ENCODE data around the gene ADNP. TPM values are rescaled to one million over a fixed set of nuclear protein-coding genes. Genes with fewer than 3 reads are reported as not detected.

Gene ADNP
- total RNA-seq, 1 experiment from 2014 or later, result 106 TPM

- TF ChIP-seq NFE2L1 (CRISPR knock-in tag; IDR thresholded peaks at IDR 0.05) (no peak), PRRX2 (CRISPR knock-in tag; IDR thresholded peaks at IDR 0.05) (no peak), GRHL2 (CRISPR knock-in tag; IDR thresholded peaks at IDR 0.05; ENCODE audit: insufficient replicate concordance, severe bottlenecking) (no peak), NFYB (CRISPR knock-in tag; conservative IDR thresholded peaks at IDR 0.05; ENCODE audit: low read depth) (no peak), USF1 (CRISPR knock-in tag; IDR thresholded peaks at IDR 0.05) (no peak), CREB1 (CRISPR knock-in tag; IDR thresholded peaks at IDR 0.05) (no peak), GABPB1 (CRISPR knock-in tag; IDR thresholded peaks at IDR 0.05) (no peak), ZBTB21 (CRISPR knock-in tag; IDR thresholded peaks at IDR 0.05; ENCODE audit: borderline replicate concordance) (no peak), FOXK1 (CRISPR knock-in tag; IDR thresholded peaks at IDR 0.05) (no peak), ELF4 (CRISPR knock-in tag; IDR thresholded peaks at IDR 0.05; ENCODE audit: low read depth) (no peak)
- TF ChIP-seq, protein P1, sequence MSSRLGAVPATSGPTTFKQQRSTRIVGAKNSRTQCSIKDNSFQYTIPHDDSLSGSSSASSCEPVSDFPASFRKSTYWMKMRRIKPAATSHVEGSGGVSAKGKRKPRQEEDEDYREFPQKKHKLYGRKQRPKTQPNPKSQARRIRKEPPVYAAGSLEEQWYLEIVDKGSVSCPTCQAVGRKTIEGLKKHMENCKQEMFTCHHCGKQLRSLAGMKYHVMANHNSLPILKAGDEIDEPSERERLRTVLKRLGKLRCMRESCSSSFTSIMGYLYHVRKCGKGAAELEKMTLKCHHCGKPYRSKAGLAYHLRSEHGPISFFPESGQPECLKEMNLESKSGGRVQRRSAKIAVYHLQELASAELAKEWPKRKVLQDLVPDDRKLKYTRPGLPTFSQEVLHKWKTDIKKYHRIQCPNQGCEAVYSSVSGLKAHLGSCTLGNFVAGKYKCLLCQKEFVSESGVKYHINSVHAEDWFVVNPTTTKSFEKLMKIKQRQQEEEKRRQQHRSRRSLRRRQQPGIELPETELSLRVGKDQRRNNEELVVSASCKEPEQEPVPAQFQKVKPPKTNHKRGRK (CRISPR knock-in tag; IDR thresholded peaks at IDR 0.05; ENCODE audit: borderline replicate concordance), result no peak
- TF ChIP-seq, protein P2, sequence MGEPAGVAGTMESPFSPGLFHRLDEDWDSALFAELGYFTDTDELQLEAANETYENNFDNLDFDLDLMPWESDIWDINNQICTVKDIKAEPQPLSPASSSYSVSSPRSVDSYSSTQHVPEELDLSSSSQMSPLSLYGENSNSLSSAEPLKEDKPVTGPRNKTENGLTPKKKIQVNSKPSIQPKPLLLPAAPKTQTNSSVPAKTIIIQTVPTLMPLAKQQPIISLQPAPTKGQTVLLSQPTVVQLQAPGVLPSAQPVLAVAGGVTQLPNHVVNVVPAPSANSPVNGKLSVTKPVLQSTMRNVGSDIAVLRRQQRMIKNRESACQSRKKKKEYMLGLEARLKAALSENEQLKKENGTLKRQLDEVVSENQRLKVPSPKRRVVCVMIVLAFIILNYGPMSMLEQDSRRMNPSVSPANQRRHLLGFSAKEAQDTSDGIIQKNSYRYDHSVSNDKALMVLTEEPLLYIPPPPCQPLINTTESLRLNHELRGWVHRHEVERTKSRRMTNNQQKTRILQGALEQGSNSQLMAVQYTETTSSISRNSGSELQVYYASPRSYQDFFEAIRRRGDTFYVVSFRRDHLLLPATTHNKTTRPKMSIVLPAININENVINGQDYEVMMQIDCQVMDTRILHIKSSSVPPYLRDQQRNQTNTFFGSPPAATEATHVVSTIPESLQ (CRISPR knock-in tag; IDR thresholded peaks at IDR 0.05), result no peak
- TF ChIP-seq, protein P3, sequence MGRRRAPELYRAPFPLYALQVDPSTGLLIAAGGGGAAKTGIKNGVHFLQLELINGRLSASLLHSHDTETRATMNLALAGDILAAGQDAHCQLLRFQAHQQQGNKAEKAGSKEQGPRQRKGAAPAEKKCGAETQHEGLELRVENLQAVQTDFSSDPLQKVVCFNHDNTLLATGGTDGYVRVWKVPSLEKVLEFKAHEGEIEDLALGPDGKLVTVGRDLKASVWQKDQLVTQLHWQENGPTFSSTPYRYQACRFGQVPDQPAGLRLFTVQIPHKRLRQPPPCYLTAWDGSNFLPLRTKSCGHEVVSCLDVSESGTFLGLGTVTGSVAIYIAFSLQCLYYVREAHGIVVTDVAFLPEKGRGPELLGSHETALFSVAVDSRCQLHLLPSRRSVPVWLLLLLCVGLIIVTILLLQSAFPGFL (CRISPR knock-in tag; IDR thresholded peaks at IDR 0.05; ENCODE audit: borderline replicate concordance), result no peak
These were observed 36.0 kb downstream of the ADNP start (continued) for GRCh38 chr20:50895111-50895830.

DNA sequence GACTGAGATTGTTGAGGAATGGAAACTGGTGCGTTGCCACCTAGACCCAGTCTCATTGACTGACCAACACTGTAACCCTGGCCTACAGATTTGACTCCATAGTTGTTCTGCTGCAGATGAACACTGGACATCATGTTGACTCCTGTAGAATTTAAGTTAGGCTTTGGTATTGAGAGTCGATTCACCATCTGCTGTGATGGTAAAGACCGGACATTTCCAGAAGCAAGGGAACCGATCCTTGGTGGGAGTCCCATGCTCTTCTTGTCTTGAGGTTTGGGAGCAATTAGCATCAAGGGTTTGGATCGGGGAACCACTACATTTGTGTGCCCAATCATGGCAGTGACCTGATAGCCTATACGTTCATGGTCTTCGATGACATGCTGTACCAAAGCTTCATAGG is 37.6 kb downstream of the ADNP start:
- no peaks in the 10 kb centered on the region; the same call in 1 of the 2 replicates for H3K4me1 Mint-ChIP-seq
- no peaks in the 10 kb centered on the region for H3K27me3 Mint-ChIP-seq (ENCODE audit: low read depth)
- ChIA-PET POLR2A (no interaction called here), CTCF (no interaction called here)
- H3K36me3 Mint-ChIP-seq, result peaks cover 86% of the 10 kb centered on the region
- no peak for DNase-seq (ENCODE audit: low spot score)
- ATAC-seq, result no peak
- H3K4me3 Mint-ChIP-seq, result no peak overlapping the region
- H3K9me3 Mint-ChIP-seq, result no peaks in the 10 kb centered on the region
- H3K27ac Mint-ChIP-seq, result no peak overlapping the region
- TF ChIP-seq ZNF532 (CRISPR knock-in tag; IDR thresholded peaks at IDR 0.05; ENCODE audit: borderline replicate concordance) (no peak), NR1H2 (CRISPR knock-in tag; IDR thresholded peaks at IDR 0.05) (no peak), SOX15 (CRISPR knock-in tag; IDR thresholded peaks at IDR 0.05) (no peak), ZMAT4 (CRISPR knock-in tag; IDR thresholded peaks at IDR 0.05) (no peak), ATF1 (CRISPR knock-in tag; IDR thresholded peaks at IDR 0.05) (no peak), OVOL2 (CRISPR knock-in tag; IDR thresholded peaks at IDR 0.05; ENCODE audit: borderline replicate concordance) (no peak)
- TF ChIP-seq, protein P4, sequence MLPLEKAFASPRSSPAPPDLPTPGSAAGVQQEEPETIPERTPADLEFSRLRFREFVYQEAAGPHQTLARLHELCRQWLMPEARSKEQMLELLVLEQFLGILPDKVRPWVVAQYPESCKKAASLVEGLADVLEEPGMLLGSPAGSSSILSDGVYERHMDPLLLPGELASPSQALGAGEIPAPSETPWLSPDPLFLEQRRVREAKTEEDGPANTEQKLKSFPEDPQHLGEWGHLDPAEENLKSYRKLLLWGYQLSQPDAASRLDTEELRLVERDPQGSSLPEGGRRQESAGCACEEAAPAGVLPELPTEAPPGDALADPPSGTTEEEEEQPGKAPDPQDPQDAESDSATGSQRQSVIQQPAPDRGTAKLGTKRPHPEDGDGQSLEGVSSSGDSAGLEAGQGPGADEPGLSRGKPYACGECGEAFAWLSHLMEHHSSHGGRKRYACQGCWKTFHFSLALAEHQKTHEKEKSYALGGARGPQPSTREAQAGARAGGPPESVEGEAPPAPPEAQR (CRISPR knock-in tag; IDR thresholded peaks at IDR 0.05), result no peak
- TF ChIP-seq, protein P5, sequence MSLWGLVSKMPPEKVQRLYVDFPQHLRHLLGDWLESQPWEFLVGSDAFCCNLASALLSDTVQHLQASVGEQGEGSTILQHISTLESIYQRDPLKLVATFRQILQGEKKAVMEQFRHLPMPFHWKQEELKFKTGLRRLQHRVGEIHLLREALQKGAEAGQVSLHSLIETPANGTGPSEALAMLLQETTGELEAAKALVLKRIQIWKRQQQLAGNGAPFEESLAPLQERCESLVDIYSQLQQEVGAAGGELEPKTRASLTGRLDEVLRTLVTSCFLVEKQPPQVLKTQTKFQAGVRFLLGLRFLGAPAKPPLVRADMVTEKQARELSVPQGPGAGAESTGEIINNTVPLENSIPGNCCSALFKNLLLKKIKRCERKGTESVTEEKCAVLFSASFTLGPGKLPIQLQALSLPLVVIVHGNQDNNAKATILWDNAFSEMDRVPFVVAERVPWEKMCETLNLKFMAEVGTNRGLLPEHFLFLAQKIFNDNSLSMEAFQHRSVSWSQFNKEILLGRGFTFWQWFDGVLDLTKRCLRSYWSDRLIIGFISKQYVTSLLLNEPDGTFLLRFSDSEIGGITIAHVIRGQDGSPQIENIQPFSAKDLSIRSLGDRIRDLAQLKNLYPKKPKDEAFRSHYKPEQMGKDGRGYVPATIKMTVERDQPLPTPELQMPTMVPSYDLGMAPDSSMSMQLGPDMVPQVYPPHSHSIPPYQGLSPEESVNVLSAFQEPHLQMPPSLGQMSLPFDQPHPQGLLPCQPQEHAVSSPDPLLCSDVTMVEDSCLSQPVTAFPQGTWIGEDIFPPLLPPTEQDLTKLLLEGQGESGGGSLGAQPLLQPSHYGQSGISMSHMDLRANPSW (CRISPR knock-in tag; conservative IDR thresholded peaks at IDR 0.05; ENCODE audit: low read depth), result no peak
